Endothelial cell (in vitro differentiated cells): ENCODE data around the gene CTNNBL1. TPM values are rescaled to one million over a fixed set of nuclear protein-coding genes. Genes with fewer than 3 reads are reported as not detected.

Experiments
- DNase-seq: peaks from one replicate; pipeline ENCODE4 v3.0.0; 2021; ENCODE audit warnings: low spot score
- H3K27ac Mint-ChIP-seq: one replicate; pipeline ENCODE4 v1.8.0; 2021; ENCODE audit warnings: mixed read lengths, inconsistent platforms; ENCODE audit not compliant: unreplicated experiment
- H3K27me3 Mint-ChIP-seq: one replicate; pipeline ENCODE4 v1.8.0; 2021; ENCODE audit warnings: mild to moderate bottlenecking, moderate library complexity, mixed read lengths, inconsistent platforms; ENCODE audit not compliant: unreplicated experiment
- H3K36me3 Mint-ChIP-seq: one replicate; pipeline ENCODE4 v1.8.0; 2021; ENCODE audit warnings: mild to moderate bottlenecking, low read depth, mixed read lengths, inconsistent platforms; ENCODE audit not compliant: unreplicated experiment
- H3K4me1 Mint-ChIP-seq: one replicate; pipeline ENCODE4 v1.8.0; 2021; ENCODE audit warnings: mild to moderate bottlenecking, mixed read lengths, inconsistent platforms; ENCODE audit not compliant: unreplicated experiment
- H3K4me3 Mint-ChIP-seq: one replicate; pipeline ENCODE4 v1.8.0; 2021; ENCODE audit warnings: mild to moderate bottlenecking, mixed read lengths, inconsistent platforms; ENCODE audit not compliant: unreplicated experiment
- H3K9me3 Mint-ChIP-seq: one replicate; pipeline ENCODE4 v1.8.0; 2021; ENCODE audit warnings: mixed read lengths, inconsistent platforms; ENCODE audit not compliant: unreplicated experiment
- CTCF ChIP-seq: fragments of 200-600 bp; sonication (generic); IDR thresholded peaks from one replicate; pipeline ENCODE4 v1.5.0; 2021; ENCODE audit warnings: antibody characterized with exemption; ENCODE audit not compliant: unreplicated experiment
- total RNA-seq: library from RNA; stranded (reverse); fragmentation: NEBNext Ultra II Directional; extraction: Animal tissue kit (Norgen Biotek cat#: 25700); gene quantifications from one replicate; pipeline ENCODE4 v1.2.1, GENCODE V29; 2021; ENCODE audit not compliant: unreplicated experiment

Gene CTNNBL1
- total RNA-seq, 1 donor from 2014 or later, result 84.8 TPM

- Mint-ChIP-seq H3K4me3 (no peak overlapping the region), H3K36me3 (no peaks in the 10 kb centered on the region), H3K27ac (no peak overlapping the region), H3K27me3 (no peaks in the 10 kb centered on the region), H3K9me3 (no peaks in the 10 kb centered on the region), H3K4me1 (peaks cover 16% of the 10 kb centered on the region)
- no peak for DNase-seq
- TF ChIP-seq CTCF, result no peak
Observed at GRCh38 chr20:37725855-37726254, 32.0 kb downstream of the CTNNBL1 start.

- Mint-ChIP-seq H3K4me3 (no peak overlapping the region), H3K27me3 (no peaks in the 10 kb centered on the region), H3K4me1 (peaks cover 16% of the 10 kb centered on the region), H3K9me3 (no peaks in the 10 kb centered on the region), H3K27ac (no peak overlapping the region), H3K36me3 (no peaks in the 10 kb centered on the region)
- DNase-seq, result no peak
- TF ChIP-seq CTCF, result no peak
Observed at GRCh38 chr20:37726321-37726720, 32.5 kb downstream of the CTNNBL1 start.

- H3K27me3 Mint-ChIP-seq, result no peaks in the 10 kb centered on the region
- no peak for TF ChIP-seq CTCF
- H3K9me3 Mint-ChIP-seq, result no peaks in the 10 kb centered on the region
- H3K36me3 Mint-ChIP-seq, result peaks cover 6% of the 10 kb centered on the region
- H3K27ac Mint-ChIP-seq, result no peak overlapping the region
- peaks cover 16% of the 10 kb centered on the region for H3K4me1 Mint-ChIP-seq
- DNase-seq, result no peak
- no peak overlapping the region for H3K4me3 Mint-ChIP-seq
Observed at GRCh38 chr20:37726971-37727956, 33.4 kb downstream of the CTNNBL1 start.

- Mint-ChIP-seq H3K27me3 (peaks cover 3% of the 10 kb centered on the region), H3K36me3 (peaks cover 11% of the 10 kb centered on the region), H3K27ac (no peak overlapping the region), H3K9me3 (no peaks in the 10 kb centered on the region), H3K4me1 (peaks cover 22% of the 10 kb centered on the region), H3K4me3 (no peak overlapping the region)
- no peak for DNase-seq
- no peak for TF ChIP-seq CTCF
Observed at GRCh38 chr20:37727957-37728634, 34.3 kb downstream of the CTNNBL1 start.

GRCh38 chr20:37728635-37728983 lies 34.8 kb downstream of the CTNNBL1 start:
- peaks cover 12% of the 10 kb centered on the region for H3K36me3 Mint-ChIP-seq
- no peak for TF ChIP-seq CTCF
- no peak for DNase-seq
- no peak overlapping the region for H3K27ac Mint-ChIP-seq
- peaks cover 4% of the 10 kb centered on the region for H3K27me3 Mint-ChIP-seq
- H3K9me3 Mint-ChIP-seq, result no peaks in the 10 kb centered on the region
- no peak overlapping the region for H3K4me3 Mint-ChIP-seq
- H3K4me1 Mint-ChIP-seq, result peaks cover 26% of the 10 kb centered on the region
